Panc1 (cell line): Measurements from ENCODE around the gene UGT2B10.

Experiments
- POLR2AphosphoS5 ChIP-seq: IDR thresholded peaks from 2 replicates; pipeline ENCODE4 v1.6.1; 2012; ENCODE audit warnings: mild to moderate bottlenecking, low read depth, low read length, moderate library complexity
- REST ChIP-seq, 2 experiments: IDR thresholded peaks; 2 replicates each; pipeline ENCODE4 v1.6.1; 2011 to 2012; ENCODE audit warnings: low read depth in 2 of 2, control low read depth in 1 of 2, low read length in 1 of 2, mild to moderate bottlenecking in 1 of 2, moderate library complexity in 1 of 2; ENCODE audit not compliant: insufficient read depth in 1 of 2
- SIN3A ChIP-seq: IDR thresholded peaks from 2 replicates; pipeline ENCODE4 v1.6.1; 2012; ENCODE audit warnings: low read depth, mild to moderate bottlenecking, low read length, moderate library complexity, borderline replicate concordance; ENCODE audit not compliant: insufficient read depth
- TF ChIP-seq, protein P1 (sequence below): fragments of 450-650 bp; IDR thresholded peaks from 2 replicates; pipeline ENCODE4 v1.5.1; 2017; ENCODE audit warnings: mild to moderate bottlenecking

GRCh38 chr4:68773699-68774098 lies 42.1 kb upstream of the UGT2B10 start:
- TF ChIP-seq, protein P1, sequence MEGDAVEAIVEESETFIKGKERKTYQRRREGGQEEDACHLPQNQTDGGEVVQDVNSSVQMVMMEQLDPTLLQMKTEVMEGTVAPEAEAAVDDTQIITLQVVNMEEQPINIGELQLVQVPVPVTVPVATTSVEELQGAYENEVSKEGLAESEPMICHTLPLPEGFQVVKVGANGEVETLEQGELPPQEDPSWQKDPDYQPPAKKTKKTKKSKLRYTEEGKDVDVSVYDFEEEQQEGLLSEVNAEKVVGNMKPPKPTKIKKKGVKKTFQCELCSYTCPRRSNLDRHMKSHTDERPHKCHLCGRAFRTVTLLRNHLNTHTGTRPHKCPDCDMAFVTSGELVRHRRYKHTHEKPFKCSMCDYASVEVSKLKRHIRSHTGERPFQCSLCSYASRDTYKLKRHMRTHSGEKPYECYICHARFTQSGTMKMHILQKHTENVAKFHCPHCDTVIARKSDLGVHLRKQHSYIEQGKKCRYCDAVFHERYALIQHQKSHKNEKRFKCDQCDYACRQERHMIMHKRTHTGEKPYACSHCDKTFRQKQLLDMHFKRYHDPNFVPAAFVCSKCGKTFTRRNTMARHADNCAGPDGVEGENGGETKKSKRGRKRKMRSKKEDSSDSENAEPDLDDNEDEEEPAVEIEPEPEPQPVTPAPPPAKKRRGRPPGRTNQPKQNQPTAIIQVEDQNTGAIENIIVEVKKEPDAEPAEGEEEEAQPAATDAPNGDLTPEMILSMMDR, result no peak
- TF ChIP-seq REST (IDR thresholded peaks at IDR 0.05; ENCODE audit: insufficient read depth in 1 of 2, low read depth in 2 of 2, low read length in 1 of 2), result no peak
- no peak for TF ChIP-seq POLR2AphosphoS5
- TF ChIP-seq SIN3A, result no peak
